K562 (cell line): Measurements from ENCODE around the gene ATP5PB. TPM values are rescaled to one million over a fixed set of nuclear protein-coding genes. Genes with fewer than 3 reads are reported as not detected.

Experiments used
- ATAC-seq: fragments of 200-7000 bp; cut with Tn5 transposase; 3 replicates; pipeline ENCODE4 v1.9.1; 2020; ENCODE audit warnings: moderate library complexity
- BruUV-seq: library from RNA; stranded (reverse); fragments of 400-500 nt; replicated peaks from 2 replicates; lab custom pipeline; 2021; lab: Mats Ljungman, UMichigan
- CTCF ChIA-PET: fragments of 300-600 bp; formaldehyde crosslinking; extraction: SDS; loops from one replicate; lab custom pipeline; 2021; ENCODE audit warnings: low intra/inter-chr PET ratio; lab: Yijun Ruan, JAX
- POLR2A ChIA-PET: fragments of 300-600, 350-650 bp; sonication (Branson Sonifier 250); formaldehyde crosslinking; extraction: SDS; loops from one replicate; lab custom pipeline; 2021; ENCODE audit warnings: antibody characterized with exemption, inconsistent platforms; lab: Yijun Ruan, JAX
- DNase-seq, 4 experiments: peaks; one replicate each; pipeline versions ENCODE4 v3.0.0 to v3.0.0-alpha.2; 2011 to 2018; ENCODE audit warnings: low spot score in 3 of 4, mixed read lengths in 3 of 4; ENCODE audit errors: extremely low read depth in 1 of 4
- FAIRE-seq: peaks from 2 replicates; lab custom pipeline; 2011; peaks lifted over from hg19 to GRCh38; lab: Jason Lieb, UNC
- H2AFZ ChIP-seq: 2 replicates; pipeline ENCODE4 v1.6.0; 2011; ENCODE audit warnings: low read depth, low read length, control low read depth, inconsistent platforms
- H3K27ac ChIP-seq: fragments of 200-600 bp; 3 replicates; pipeline ENCODE4 v1.8.0; 2011; ENCODE audit warnings: low read depth, mild to moderate bottlenecking, control low read depth, inconsistent platforms, low read length, moderate library complexity, mixed read lengths; ENCODE audit errors: extremely low read depth
- H3K27me3 ChIP-seq, 2 experiments: fragments of 300-600 bp in 1 of 2; 2 replicates in 1 of 2; 3 replicates in 1 of 2; pipeline versions ENCODE4 v1.6.0 to v1.8.0; 2011; ENCODE audit warnings: inconsistent platforms in 2 of 2, low read length in 2 of 2, mild to moderate bottlenecking in 1 of 2, mixed read lengths in 1 of 2, moderate library complexity in 1 of 2; ENCODE audit not compliant: control insufficient read depth in 2 of 2, insufficient read depth in 2 of 2
- H3K36me3 ChIP-seq: fragments of 300-600 bp; 3 replicates; pipeline ENCODE4 v1.8.0; 2011; ENCODE audit warnings: mild to moderate bottlenecking, low read length, inconsistent platforms; ENCODE audit not compliant: control insufficient read depth, insufficient read depth
- H3K4me1 ChIP-seq, 2 experiments: fragments of 200-600 bp in 1 of 2; replicated peaks in 1 of 2; 2 replicates in 1 of 2; 3 replicates in 1 of 2; pipeline versions ENCODE4 v1.5.1 to v1.8.0; 2011; ENCODE audit warnings: inconsistent platforms in 2 of 2, low read length in 2 of 2, mild to moderate bottlenecking in 1 of 2, mixed read lengths in 1 of 2, moderate library complexity in 1 of 2; ENCODE audit not compliant: control insufficient read depth in 2 of 2, insufficient read depth in 2 of 2
- H3K4me2 ChIP-seq: 2 replicates; pipeline ENCODE4 v1.6.1; 2011; ENCODE audit warnings: low read length, control low read depth, inconsistent platforms, mixed read lengths; ENCODE audit not compliant: insufficient read depth
- H3K4me3 ChIP-seq: fragments of 200-600 bp; sonication (generic), shearing (Covaris generic); 2 replicates; pipeline ENCODE4 v1.5.1; 2016; ENCODE audit warnings: control low read depth, inconsistent platforms
- H3K79me2 ChIP-seq: fragments of 200-600 bp; 3 replicates; pipeline ENCODE4 v1.8.0; 2011; ENCODE audit warnings: low read length, inconsistent platforms; ENCODE audit not compliant: control insufficient read depth, insufficient read depth
- H3K9ac ChIP-seq, 2 experiments: 2 replicates each; pipeline versions ENCODE4 v1.6.0 to v1.6.1; 2011; ENCODE audit warnings: low read depth in 2 of 2, low read length in 2 of 2, control low read depth in 1 of 2, inconsistent platforms in 1 of 2, mild to moderate bottlenecking in 1 of 2, mixed read lengths in 1 of 2; ENCODE audit not compliant: insufficient read depth in 1 of 2
- H3K9me1 ChIP-seq: one replicate; pipeline ENCODE4 v1.6.0; 2011; ENCODE audit warnings: inconsistent platforms, mild to moderate bottlenecking, low read length, moderate library complexity; ENCODE audit not compliant: control insufficient read depth, insufficient read depth
- H3K9me3 ChIP-seq: replicated peaks from 2 replicates; pipeline ENCODE4 v1.5.1; 2011; ENCODE audit warnings: low read depth, low read length, inconsistent platforms; ENCODE audit not compliant: control insufficient read depth, insufficient read depth
- H4K20me1 ChIP-seq: replicated peaks from 2 replicates; pipeline ENCODE4 v1.6.1; 2011; ENCODE audit warnings: low read length, inconsistent platforms, mixed read lengths; ENCODE audit not compliant: control insufficient read depth, insufficient read depth
- GABPB2 ChIP-seq: fragments of 250-450 bp; sonication (Bioruptor Pico); conservative IDR thresholded peaks from 2 replicates; pipeline ENCODE4 v1.5.1; 2021; ENCODE audit warnings: mild to moderate bottlenecking
- GTF2A2 ChIP-seq: IDR thresholded peaks from 2 replicates; pipeline ENCODE4 v1.6.1; 2016; ENCODE audit warnings: mild to moderate bottlenecking, missing genetic modification characterization, missing compliant biosample characterization
- JUND ChIP-seq, 2 experiments: IDR thresholded peaks; 2 replicates in 1 of 2; 3 replicates in 1 of 2; pipeline ENCODE4 v1.6.1; 2011; ENCODE audit warnings: borderline replicate concordance in 2 of 2, low read depth in 2 of 2, low read length in 2 of 2, improper control_type of control experiment in 1 of 2, missing biosample characterization in 1 of 2, missing genetic modification characterization in 1 of 2, missing genetic modification reagents in 1 of 2
- KLF1 ChIP-seq: fragments of 450-650 bp; IDR thresholded peaks from 2 replicates; pipeline ENCODE4 v1.6.1; 2016; ENCODE audit warnings: missing genetic modification characterization, missing compliant biosample characterization
- NELFE ChIP-seq: IDR thresholded peaks from 2 replicates; pipeline ENCODE4 v1.6.1; 2011; ENCODE audit warnings: mild to moderate bottlenecking; ENCODE audit not compliant: insufficient read depth, insufficient read length
- PHB ChIP-seq: fragments of 250-450 bp; sonication (Bioruptor Pico); IDR thresholded peaks from 2 replicates; pipeline ENCODE4 v1.5.0; 2021
- PTBP1 ChIP-seq: fragments of 200-400 bp; formaldehyde crosslinking; IDR thresholded peaks from 2 replicates; pipeline ENCODE4 v1.6.1; 2017; ENCODE audit warnings: low read depth, low read length
- WGBS: fragments of 100-300 bp; shearing (Covaris generic); methylation state at CpG from one replicate; pipeline ENCODE4 v1.1.6; 2016; ENCODE audit warnings: low coverage, mixed read lengths; ENCODE audit not compliant: insufficient coverage; ENCODE audit errors: missing lambda C conversion rate; 5-methylcytosine and 5-hydroxymethylcytosine counted together
- in situ Hi-C: fragments of 300-500 bp; cut with MboI; formaldehyde crosslinking; loops from 4 replicates; pipeline ENCODE4 v1.15.0; 2018; ENCODE audit warnings: inconsistent platforms, mixed read lengths
- intact Hi-C: fragments of 100-400 bp; cut with micrococcal nuclease; formaldehyde crosslinking; loops from 2 replicates; pipeline ENCODE4 v1.14.2; 2022
- polyA plus RNA-seq, 8 experiments: library from polyadenylated mRNA; depleted of rRNA in 4 of 8; stranded (reverse) in 5 of 8; unstranded in 3 of 8; fragments of >200 nt; fragmentation: Nextera tagmentation in 2 of 8; fragmentation: Illumina TruSeq in 1 of 8; extraction: Ambion mirVana in 2 of 8; extraction: Trizol in 1 of 8; gene quantifications; 2 replicates each; pipeline versions ENCODE4 v1.2.1 to v1.2.3, GENCODE V29; 2011 to 2014; ENCODE audit warnings: inconsistent platforms in 1 of 8, missing spikeins in 1 of 8
- total RNA-seq, 7 experiments: library from RNA; depleted of rRNA in 6 of 7; stranded (reverse); fragments of >200 nt in 6 of 7; fragmentation: Illumina TruSeq in 2 of 7; extraction: Trizol in 2 of 7; gene quantifications; 2 replicates each; pipeline versions ENCODE4 v1.2.1 to v1.2.3, GENCODE V29; 2011 to 2021; ENCODE audit warnings: low replicate concordance in 1 of 7
- TF ChIP-seq, protein P1 (sequence below), 2 experiments: fragments of 150-350 bp in 1 of 2; IDR thresholded peaks; 2 replicates each; pipeline ENCODE4 v1.6.1; 2012 to 2016; ENCODE audit warnings: low read depth in 2 of 2, low read length in 2 of 2, mild to moderate bottlenecking in 1 of 2, moderate library complexity in 1 of 2

The ATP5PB gene
- total and polyA plus RNA-seq, 9 of the 15 experiments (the other 6 are each of a cell fraction or from before 2014, with no cell fraction given): 651 to 2,735 (median 1,061) TPM

DNA sequence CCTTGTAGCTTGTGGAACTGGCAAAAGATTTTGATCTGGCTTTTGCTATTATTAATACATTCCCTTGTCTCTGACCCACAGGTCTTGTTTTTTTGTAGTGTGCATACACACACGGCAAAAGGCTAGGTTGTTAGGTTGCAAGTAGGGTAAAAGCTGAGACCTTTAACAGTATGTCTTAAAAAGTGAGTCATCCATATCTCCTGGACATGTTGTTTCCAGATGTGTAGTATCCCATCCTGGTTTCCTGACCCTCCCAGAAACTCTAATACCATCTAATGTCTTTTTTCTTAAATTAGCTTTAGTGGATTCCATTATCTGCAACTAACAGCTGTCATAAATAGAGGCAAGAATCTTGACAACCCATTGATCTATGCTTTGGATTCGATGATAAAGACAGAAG is 36.4 kb upstream of the ATP5PB start (continued):
- TF ChIP-seq JUND (IDR thresholded peaks at IDR 0.05; ENCODE audit: borderline replicate concordance, low read depth, low read length): peak; percentile 37; the same call in 1 of the 2 replicates
- TF ChIP-seq JUND (tag; IDR thresholded peaks at IDR 0.05; ENCODE audit: borderline replicate concordance, low read depth, low read length): peak; percentile 35; the same call in 1 of the 3 replicates

- Histone ChIP-seq H4K20me1 (no peaks in the 10 kb centered on the region), H3K79me2 (no peaks in the 10 kb centered on the region), H3K4me2 (no peak overlapping the region), H3K9me3 (no peaks in the 10 kb centered on the region), H3K9ac (no peak overlapping the region), H3K4me3 (no peak overlapping the region), H3K27ac (no peak overlapping the region), H3K4me1 (no peaks in the 10 kb centered on the region), H3K27me3 (peaks cover 6 to 25% of the 10 kb centered on the region in 2 experiments; a peak in 4 of 5 replicates), H3K36me3 (no peaks in the 10 kb centered on the region), H3K9me1 (no peaks in the 10 kb centered on the region), H2AFZ (no peak overlapping the region)
- POLR2A ChIA-PET: interaction anchor here (2.8 kb wide), 1 partner anchor 8 kb away, joined by 11 read pairs; no protein-coding TSS in a partner anchor
- CTCF ChIA-PET: no interaction called here
- ATAC-seq (no peak), DNase-seq (no peak), FAIRE-seq (no peak)
- 0% methylated on average over 2 of the region's 2 CpGs for WGBS
- TF ChIP-seq, protein P1, sequence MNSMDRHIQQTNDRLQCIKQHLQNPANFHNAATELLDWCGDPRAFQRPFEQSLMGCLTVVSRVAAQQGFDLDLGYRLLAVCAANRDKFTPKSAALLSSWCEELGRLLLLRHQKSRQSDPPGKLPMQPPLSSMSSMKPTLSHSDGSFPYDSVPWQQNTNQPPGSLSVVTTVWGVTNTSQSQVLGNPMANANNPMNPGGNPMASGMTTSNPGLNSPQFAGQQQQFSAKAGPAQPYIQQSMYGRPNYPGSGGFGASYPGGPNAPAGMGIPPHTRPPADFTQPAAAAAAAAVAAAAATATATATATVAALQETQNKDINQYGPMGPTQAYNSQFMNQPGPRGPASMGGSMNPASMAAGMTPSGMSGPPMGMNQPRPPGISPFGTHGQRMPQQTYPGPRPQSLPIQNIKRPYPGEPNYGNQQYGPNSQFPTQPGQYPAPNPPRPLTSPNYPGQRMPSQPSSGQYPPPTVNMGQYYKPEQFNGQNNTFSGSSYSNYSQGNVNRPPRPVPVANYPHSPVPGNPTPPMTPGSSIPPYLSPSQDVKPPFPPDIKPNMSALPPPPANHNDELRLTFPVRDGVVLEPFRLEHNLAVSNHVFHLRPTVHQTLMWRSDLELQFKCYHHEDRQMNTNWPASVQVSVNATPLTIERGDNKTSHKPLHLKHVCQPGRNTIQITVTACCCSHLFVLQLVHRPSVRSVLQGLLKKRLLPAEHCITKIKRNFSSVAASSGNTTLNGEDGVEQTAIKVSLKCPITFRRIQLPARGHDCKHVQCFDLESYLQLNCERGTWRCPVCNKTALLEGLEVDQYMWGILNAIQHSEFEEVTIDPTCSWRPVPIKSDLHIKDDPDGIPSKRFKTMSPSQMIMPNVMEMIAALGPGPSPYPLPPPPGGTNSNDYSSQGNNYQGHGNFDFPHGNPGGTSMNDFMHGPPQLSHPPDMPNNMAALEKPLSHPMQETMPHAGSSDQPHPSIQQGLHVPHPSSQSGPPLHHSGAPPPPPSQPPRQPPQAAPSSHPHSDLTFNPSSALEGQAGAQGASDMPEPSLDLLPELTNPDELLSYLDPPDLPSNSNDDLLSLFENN (IDR thresholded peaks at IDR 0.05; ENCODE audit: low read depth in 2 of 2, low read length in 2 of 2): no peak
- TF ChIP-seq GTF2A2 (tag) (no peak), KLF1 (tag) (no peak), GABPB2 (CRISPR knock-in tag) (no peak), PTBP1 (no peak), PHB (CRISPR knock-in tag) (no peak), NELFE (no peak)
- BruUV-seq: no TSS peak
- intact Hi-C loops: no loop called here
- in situ Hi-C loops: no loop called here
Observed at GRCh38 chr1:111414756-111415155, 34.5 kb upstream of the ATP5PB start.
